Common myeloid progenitor, CD34-positive (primary cell): Measurements from ENCODE around the gene CCDC70.

ENCODE experiments used
- CTCF ChIA-PET: fragments of 350-600 bp; sonication (Branson Sonifier 250); formaldehyde crosslinking; loops from one replicate; lab custom pipeline; 2021; ENCODE audit warnings: antibody characterized with exemption; lab: Charles Lee
- POLR2A ChIA-PET: fragments of 350-600 bp; sonication (Branson Sonifier 250); formaldehyde crosslinking; loops from one replicate; lab custom pipeline; 2021; ENCODE audit warnings: antibody characterized with exemption; lab: Charles Lee
- DNase-seq, 3 donors: peaks; one replicate each; pipeline versions ENCODE4 v3.0.0 to v3.0.0-alpha.2; 2013
- H3K27ac ChIP-seq, 2 experiments: 1 replicate in 1 of 2; 2 replicates in 1 of 2; pipeline ENCODE4 v1.7.0; 2013; ENCODE audit warnings: inconsistent platforms in 2 of 2, low read length in 2 of 2, mild to moderate bottlenecking in 2 of 2, low read depth in 1 of 2, moderate library complexity in 1 of 2; ENCODE audit not compliant: severe bottlenecking in 2 of 2, insufficient read depth in 1 of 2, poor library complexity in 1 of 2
- H3K27me3 ChIP-seq, 5 experiments: replicated peaks in 2 of 5; 1 replicate in 3 of 5; 2 replicates in 2 of 5; pipeline versions ENCODE4 v1.6.1 to v1.7.0; 2013; ENCODE audit warnings: low read length in 4 of 5, mild to moderate bottlenecking in 2 of 5, moderate library complexity in 2 of 5, inconsistent platforms in 1 of 5; ENCODE audit not compliant: insufficient read depth in 5 of 5, control insufficient read depth in 4 of 5
- H3K36me3 ChIP-seq, 4 experiments: 1 replicate in 2 of 4; 2 replicates in 2 of 4; pipeline versions ENCODE4 v1.6.1 to v1.7.0; 2013; ENCODE audit warnings: low read length in 3 of 4, control low read depth in 1 of 4, mild to moderate bottlenecking in 1 of 4; ENCODE audit not compliant: control insufficient read depth in 4 of 4, insufficient read depth in 4 of 4
- H3K4me1 ChIP-seq, 4 experiments: 1 replicate in 3 of 4; 2 replicates in 1 of 4; pipeline versions ENCODE4 v1.6.1 to v1.7.1; 2013; ENCODE audit warnings: low read length in 3 of 4, mild to moderate bottlenecking in 3 of 4, control low read depth in 1 of 4, inconsistent platforms in 1 of 4, moderate library complexity in 1 of 4; ENCODE audit not compliant: control insufficient read depth in 4 of 4, insufficient read depth in 4 of 4; ENCODE audit errors: control extremely low read depth in 1 of 4
- H3K4me3 ChIP-seq, 7 experiments: 1 replicate in 4 of 7; 2 replicates in 3 of 7; pipeline versions ENCODE4 v1.5.1 to v1.7.0; 2013; ENCODE audit warnings: mild to moderate bottlenecking in 7 of 7, low read length in 6 of 7, moderate library complexity in 6 of 7, inconsistent platforms in 2 of 7, low read depth in 2 of 7, control low read depth in 1 of 7; ENCODE audit not compliant: insufficient read depth in 4 of 7, control insufficient read depth in 1 of 7; ENCODE audit errors: extremely low read depth in 1 of 7
- H3K9me3 ChIP-seq, 5 experiments: 1 replicate in 4 of 5; 2 replicates in 1 of 5; pipeline versions ENCODE4 v1.6.1 to v1.7.1; 2013; ENCODE audit warnings: low read length in 4 of 5, mild to moderate bottlenecking in 2 of 5, inconsistent platforms in 1 of 5, low read depth in 1 of 5, moderate library complexity in 1 of 5; ENCODE audit not compliant: control insufficient read depth in 4 of 5, insufficient read depth in 2 of 5; ENCODE audit errors: control extremely low read depth in 1 of 5
- whole genome bisulfite sequencing: methylation state at CpG from one replicate; pipeline ENCODE4 v1.1.5; 2013; ENCODE audit not compliant: insufficient coverage; 5-methylcytosine and 5-hydroxymethylcytosine counted together

The CCDC70 gene

DNA sequence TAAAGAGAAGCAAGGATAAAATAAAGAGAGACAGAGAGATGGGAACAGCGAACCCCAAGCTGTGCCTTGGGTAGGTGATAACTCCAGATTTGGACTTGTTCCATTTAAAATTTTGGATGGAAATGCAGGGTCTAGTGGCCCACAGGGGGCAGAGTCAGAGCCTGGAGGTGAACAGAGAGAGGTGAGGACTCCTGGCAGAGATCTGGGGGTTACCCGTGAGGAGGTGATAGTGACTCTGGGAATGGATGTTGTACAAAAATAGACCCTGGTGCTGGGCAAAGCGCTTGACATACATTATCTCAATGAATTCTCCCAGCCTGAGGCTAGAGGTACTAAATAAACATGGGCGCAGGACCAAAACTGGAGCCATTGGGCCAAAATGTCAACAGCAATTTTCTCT, 43.5 kb upstream of the CCDC70 start:
- no peak for DNase-seq
- 100% methylated on average over 3 of the region's 4 CpGs for WGBS
- POLR2A ChIA-PET, result no interaction called here
- no peaks in the 10 kb centered on the region for H3K36me3 ChIP-seq
- no peaks in the 10 kb centered on the region for H3K27me3 ChIP-seq
- H3K9me3 ChIP-seq, result no peaks in the 10 kb centered on the region
- H3K4me3 ChIP-seq, result no peak overlapping the region
- CTCF ChIA-PET, result interaction anchor here (1.0 to 6.5 kb wide), 4 partner anchors 10 to 24 kb away, joined by 3 to 51 read pairs (median 4); no protein-coding TSS in a partner anchor
- peaks cover 26 to 39% (median 35%) of the 10 kb centered on the region in 4 experiments for H3K4me1 ChIP-seq
- H3K27ac ChIP-seq, result no peak overlapping the region

DNA sequence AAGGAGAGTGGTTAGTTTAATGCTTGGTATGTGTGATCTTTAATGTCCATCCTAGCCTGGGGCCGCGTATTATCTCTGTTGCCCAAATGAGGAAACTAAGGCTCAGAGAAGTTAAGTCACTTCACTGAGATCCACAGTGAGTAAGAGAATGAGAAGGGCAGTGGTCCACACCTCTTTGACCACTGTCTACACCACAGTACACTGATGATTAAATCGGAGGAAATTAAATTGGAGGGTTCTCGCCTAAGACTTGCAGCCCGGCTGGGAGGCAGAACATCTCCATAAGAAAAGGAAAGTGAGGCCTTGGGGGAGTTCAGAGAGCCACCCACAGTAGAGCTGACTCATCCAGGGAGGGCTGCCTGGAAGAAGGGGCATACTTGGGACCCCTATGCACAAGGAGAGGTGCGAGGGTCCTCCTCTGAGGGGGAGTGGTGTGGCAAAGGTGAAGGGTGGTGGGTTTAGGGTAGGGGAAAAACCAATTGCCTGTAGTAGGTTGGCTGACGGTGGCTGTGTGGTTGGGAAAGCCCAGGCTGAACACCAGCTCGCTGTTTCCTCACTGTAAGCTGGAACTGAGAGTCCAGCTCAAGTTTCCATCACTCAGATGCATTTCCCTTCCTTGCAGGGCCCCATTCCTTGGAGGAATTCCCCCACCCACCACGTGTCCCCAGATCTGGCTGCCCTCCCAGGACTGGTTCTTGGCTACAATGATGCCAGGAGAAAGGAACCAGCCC, 42.8 kb upstream of the CCDC70 start:
- no peaks in the 10 kb centered on the region for H3K36me3 ChIP-seq
- 95% methylated on average over 9 of the region's 9 CpGs for WGBS
- no peaks in the 10 kb centered on the region for H3K9me3 ChIP-seq
- CTCF ChIA-PET, result interaction anchor here (0.9 to 6.5 kb wide), 5 partner anchors 9 to 20 kb away, joined by 3 to 51 read pairs (median 4); no protein-coding TSS in a partner anchor
- POLR2A ChIA-PET, result no interaction called here
- no peak for DNase-seq
- H3K27ac ChIP-seq, result no peak overlapping the region
- H3K4me1 ChIP-seq, result peaks cover 32 to 43% (median 39%) of the 10 kb centered on the region in 4 experiments
- H3K27me3 ChIP-seq, result no peaks in the 10 kb centered on the region
- H3K4me3 ChIP-seq, result no peak overlapping the region

DNA sequence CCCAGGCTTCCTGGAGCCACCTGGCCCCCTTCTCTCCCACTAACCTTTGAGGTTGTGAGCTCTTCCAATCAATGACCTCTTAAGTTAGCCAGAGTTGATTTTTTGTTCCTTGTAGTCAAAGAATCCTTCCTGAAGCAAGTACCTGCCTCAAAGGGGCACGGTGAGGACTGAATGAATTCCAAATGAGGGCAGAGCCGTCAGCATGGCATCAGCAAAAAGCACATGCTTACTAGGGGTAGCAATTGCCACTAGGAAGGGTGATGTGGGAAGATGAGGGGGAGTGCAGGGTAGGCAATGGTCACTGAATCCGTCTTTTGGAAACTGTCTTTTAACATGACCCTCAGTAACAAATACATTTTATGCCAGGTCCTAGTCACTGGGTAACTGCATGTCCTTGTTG, 42.2 kb upstream of the CCDC70 start:
- Histone ChIP-seq H3K9me3 (no peaks in the 10 kb centered on the region), H3K36me3 (no peaks in the 10 kb centered on the region), H3K4me3 (no peak overlapping the region), H3K4me1 (peaks cover 37 to 49% (median 41%) of the 10 kb centered on the region in 4 experiments), H3K27me3 (no peaks in the 10 kb centered on the region), H3K27ac (no peak overlapping the region)
- ChIA-PET CTCF (interaction anchor here (0.9 to 6.5 kb wide), 3 partner anchors 10 to 14 kb away, joined by 4 to 51 read pairs (median 5); no protein-coding TSS in a partner anchor), POLR2A (interaction anchor here (0.5 kb wide), 1 partner anchor 352 kb away, joined by 6 read pairs; no protein-coding TSS in a partner anchor)
- DNase-seq, result no peak
- 95% methylated on average over 2 of the region's 3 CpGs for WGBS

DNA sequence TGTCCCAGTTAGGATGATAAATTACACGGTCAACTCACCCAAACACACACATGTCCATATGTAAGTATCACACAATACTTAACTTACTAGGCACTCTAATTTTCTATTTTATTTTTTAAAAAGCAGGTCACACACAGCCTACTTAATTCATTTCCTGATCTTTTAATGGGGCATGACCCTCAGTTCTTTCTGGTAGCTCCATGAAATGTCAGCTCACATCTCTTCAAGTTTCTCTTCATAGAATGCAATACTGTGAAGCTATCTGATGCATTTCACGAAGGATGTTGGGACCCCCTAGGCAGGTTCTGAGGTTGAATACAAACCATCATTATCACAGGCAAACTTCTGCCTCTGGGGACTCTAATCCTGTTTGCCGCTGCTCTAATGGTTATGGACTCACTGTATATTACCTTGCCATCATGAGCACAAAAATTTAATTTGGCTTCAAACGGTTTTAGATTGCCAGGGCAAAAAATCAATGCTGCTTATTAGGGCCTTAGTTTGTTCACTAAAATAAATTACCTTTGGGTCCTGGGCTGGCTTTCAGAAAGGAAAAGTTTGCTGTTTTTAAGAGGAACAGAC, 41.7 kb upstream of the CCDC70 start:
- Histone ChIP-seq H3K9me3 (no peaks in the 10 kb centered on the region), H3K36me3 (no peaks in the 10 kb centered on the region), H3K4me3 (no peak overlapping the region), H3K4me1 (peaks cover 41 to 51% (median 43%) of the 10 kb centered on the region in 4 experiments), H3K27ac (no peak overlapping the region), H3K27me3 (no peaks in the 10 kb centered on the region)
- CTCF ChIA-PET, result interaction anchor here (0.7 to 6.5 kb wide), 6 partner anchors 9 to 377 kb away, joined by 3 to 51 read pairs (median 4); no protein-coding TSS in a partner anchor
- no peak for DNase-seq
- 97% methylated on average over 4 of the region's 4 CpGs for WGBS
- POLR2A ChIA-PET, result interaction anchor here (0.5 kb wide), 1 partner anchor 352 kb away, joined by 6 read pairs; no protein-coding TSS in a partner anchor

DNA sequence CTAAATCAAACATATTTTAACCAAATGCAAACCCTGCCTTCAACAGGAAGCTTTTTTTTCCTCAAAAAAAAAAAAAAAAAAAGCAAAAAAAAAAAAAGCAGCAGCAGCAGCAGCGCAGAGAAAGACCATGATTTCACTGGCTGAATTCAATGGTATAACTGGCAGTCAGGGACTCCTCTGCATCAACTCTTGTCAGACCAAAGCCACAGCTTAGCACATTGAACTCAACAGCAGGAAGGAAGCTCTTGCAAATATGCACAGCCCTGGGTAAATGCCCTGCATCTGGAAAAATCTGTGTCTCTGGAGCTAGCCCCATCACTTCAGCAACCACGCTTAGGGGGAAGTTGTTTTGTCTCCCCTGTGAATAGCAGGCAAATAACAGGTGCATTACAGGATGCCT, 40.2 kb upstream of the CCDC70 start:
- Histone ChIP-seq H3K27me3 (no peaks in the 10 kb centered on the region), H3K4me1 (peaks cover 44 to 61% (median 52%) of the 10 kb centered on the region in 4 experiments), H3K4me3 (peak overlapping the region in 1 of 7 experiments; percentile 19), H3K27ac (no peak overlapping the region), H3K36me3 (no peaks in the 10 kb centered on the region), H3K9me3 (no peaks in the 10 kb centered on the region)
- 0% methylated on average over 1 of the region's 2 CpGs for WGBS
- CTCF ChIA-PET, result interaction anchor here (1.4 to 6.5 kb wide), 5 partner anchors 11 to 74 kb away, joined by 3 to 51 read pairs (median 4); no protein-coding TSS in a partner anchor
- POLR2A ChIA-PET, result no interaction called here
- DNase-seq, result peak; percentile 63 to 94 (median 91)

DNA sequence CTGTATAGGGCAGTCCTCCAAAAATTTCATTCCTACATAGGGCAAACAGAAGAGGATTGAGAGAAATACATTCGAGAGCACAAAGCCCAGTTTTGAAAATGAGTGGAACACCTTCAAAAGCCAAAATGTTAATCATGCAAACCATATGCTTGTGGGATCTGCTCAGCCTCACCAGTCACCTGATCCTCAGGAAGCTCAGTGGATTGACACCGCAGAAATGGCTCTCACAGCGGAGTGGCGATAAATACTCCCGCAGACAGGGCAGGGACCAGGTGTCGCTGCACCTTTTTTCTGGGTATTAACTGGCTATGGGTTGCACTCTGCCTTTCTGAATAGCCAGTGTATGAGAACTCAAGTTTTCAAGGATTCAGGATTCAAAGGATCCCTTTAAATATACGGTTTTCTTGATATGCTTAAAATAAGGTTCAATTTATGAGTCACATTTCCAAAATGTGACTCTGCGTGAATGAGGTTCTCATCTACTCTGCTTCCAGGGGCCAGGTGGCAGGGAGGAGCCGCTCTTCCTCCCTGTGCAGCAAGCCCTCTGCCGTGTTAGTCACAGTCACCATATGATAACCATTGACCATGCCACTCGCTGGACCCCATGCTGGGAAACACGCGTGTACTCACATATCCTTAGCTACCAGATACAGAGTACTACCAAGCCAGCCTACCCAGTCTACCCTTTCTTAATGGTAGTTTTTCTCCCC, 39.5 kb upstream of the CCDC70 start:
- POLR2A ChIA-PET, result no interaction called here
- Histone ChIP-seq H3K36me3 (no peaks in the 10 kb centered on the region), H3K4me1 (peaks cover 46 to 68% (median 59%) of the 10 kb centered on the region in 4 experiments), H3K4me3 (peak overlapping the region in 2 of 7 experiments; percentile 19 to 46), H3K27me3 (no peaks in the 10 kb centered on the region), H3K27ac (no peak overlapping the region), H3K9me3 (no peaks in the 10 kb centered on the region)
- CTCF ChIA-PET, result interaction anchor here (1.2 to 6.5 kb wide), 6 partner anchors 10 to 28 kb away, joined by 3 to 51 read pairs (median 4); no protein-coding TSS in a partner anchor
- peak in 2 of 3 donors; percentile 83 to 90 for DNase-seq
- WGBS, result 30% methylated on average over 8 of the region's 13 CpGs
